ENCODE data around the gene KATNA1.

KATNA1 gene

GRCh38 chr6:149608381-149608982 is 40.0 kb downstream of the KATNA1 start:
- DNase-seq, result no peak

GRCh38 chr6:149600508-149600907 is 48.0 kb downstream of the KATNA1 start:
- no peak for DNase-seq

GRCh38 chr6:149593408-149593807 is 55.1 kb downstream of the KATNA1 start:
- no peak for DNase-seq

GRCh38 chr6:149592983-149593382 is 55.5 kb downstream of the KATNA1 start:
- DNase-seq, result no peak

GRCh38 chr6:149586149-149586548 is 62.4 kb downstream of the KATNA1 start:
- peak; percentile 52 for DNase-seq

- no peak for DNase-seq
Measured at GRCh38 chr6:149581349-149581748, 67.2 kb downstream of the KATNA1 start.

GRCh38 chr6:149580880-149581279 is 67.6 kb downstream of the KATNA1 start:
- DNase-seq, result no peak

- no peak for DNase-seq
Measured at GRCh38 chr6:149567945-149568585, 80.4 kb downstream of the KATNA1 start.

- no peak for DNase-seq
Measured at GRCh38 chr6:149567194-149567586, 81.3 kb downstream of the KATNA1 start.

- DNase-seq, result no peak
Measured at GRCh38 chr6:149566410-149567193, 81.9 kb downstream of the KATNA1 start.

GRCh38 chr6:149565527-149566409 is 82.7 kb downstream of the KATNA1 start, which contains the start of gene GINM1:
TSS of gene GINM1 (plus strand) at chr6:149566375. CDS start at chr6:149566415, 40 bp downstream.
- peak; percentile 67 for DNase-seq

GRCh38 chr6:149563928-149564325 is 84.6 kb downstream of the KATNA1 start:
- no peak for DNase-seq

- DNase-seq, result no peak
Measured at GRCh38 chr6:149563203-149563927, 85.1 kb downstream of the KATNA1 start.

GRCh38 chr6:149560736-149561135 is 87.8 kb downstream of the KATNA1 start:
- no peak for DNase-seq

- no peak for DNase-seq
Measured at GRCh38 chr6:149559389-149559788, 89.1 kb downstream of the KATNA1 start.

- DNase-seq, result no peak
Measured at GRCh38 chr6:149558029-149558428, 90.5 kb downstream of the KATNA1 start.

- no peak for DNase-seq
Measured at GRCh38 chr6:149551920-149552319, 96.6 kb downstream of the KATNA1 start.

- DNase-seq, result peak; percentile 71
Measured at GRCh38 chr6:149545754-149546471, 102.6 kb downstream of the KATNA1 start, which contains the start of gene PPIL4. TSS of gene PPIL4 (minus strand) at chr6:149546043. CDS start at chr6:149546005, 38 bp downstream.

- peak; percentile 17 for DNase-seq
Measured at GRCh38 chr6:149545258-149545753, 103.2 kb downstream of the KATNA1 start.
